WTC11 (cell line): ENCODE results near the gene ST8SIA1.

ENCODE experiments used
- CTCF ChIP-seq: fragments of 200-600 bp; IDR thresholded peaks from 2 replicates; pipeline ENCODE4 v1.8.0; 2022; ENCODE audit warnings: antibody characterized with exemption
- IRF2 ChIP-seq: sonication (generic); formaldehyde crosslinking; IDR thresholded peaks from 2 replicates; pipeline ENCODE4 v1.8.0; 2022; ENCODE audit warnings: low read depth, missing genetic modification reagents, borderline replicate concordance
- JUN ChIP-seq: sonication (generic); formaldehyde crosslinking; IDR thresholded peaks from 2 replicates; pipeline ENCODE4 v1.8.0; 2023; ENCODE audit warnings: mild to moderate bottlenecking, missing genetic modification reagents
- MAX ChIP-seq: sonication (generic); formaldehyde crosslinking; IDR thresholded peaks from 2 replicates; pipeline ENCODE4 v1.8.0; 2022; ENCODE audit warnings: mild to moderate bottlenecking, missing genetic modification reagents
- PRRX2 ChIP-seq: fragments of 250-450 bp; sonication (Bioruptor Pico); IDR thresholded peaks from 2 replicates; pipeline ENCODE4 v1.8.0; 2021; ENCODE audit warnings: mild to moderate bottlenecking
- USF2 ChIP-seq: sonication (generic); formaldehyde crosslinking; IDR thresholded peaks from 2 replicates; pipeline ENCODE4 v1.8.1; 2023; ENCODE audit warnings: mild to moderate bottlenecking, missing genetic modification reagents, moderate library complexity
- ZNF281 ChIP-seq: sonication (generic); formaldehyde crosslinking; IDR thresholded peaks from 2 replicates; pipeline ENCODE4 v1.8.0; 2023; ENCODE audit warnings: mild to moderate bottlenecking, missing genetic modification reagents

- TF ChIP-seq JUN (CRISPR knock-in tag) (no peak), CTCF (no peak), MAX (CRISPR knock-in tag) (no peak), PRRX2 (CRISPR knock-in tag) (no peak), ZNF281 (no peak), IRF2 (CRISPR knock-in tag) (no peak), USF2 (CRISPR knock-in tag) (no peak)
These were observed 21.7 kb upstream of the ST8SIA1 start for GRCh38 chr12:22356231-22356630.
